ENCODE data around the gene SNAI3.

SNAI3 gene

GRCh38 chr16:88681709-88682451, 4.4 kb downstream of the SNAI3 start:
- Mint-ChIP-seq H3K4me1 (no peaks in the 10 kb centered on the region), H3K27ac (no peak overlapping the region), H3K27me3 (ENCODE audit: low read depth) (peaks cover 52% of the 10 kb centered on the region), H3K9me3 (no peaks in the 10 kb centered on the region), H3K4me3 (no peak overlapping the region), H3K36me3 (ENCODE audit: low read depth) (no peaks in the 10 kb centered on the region)
- TF ChIP-seq, protein P1, sequence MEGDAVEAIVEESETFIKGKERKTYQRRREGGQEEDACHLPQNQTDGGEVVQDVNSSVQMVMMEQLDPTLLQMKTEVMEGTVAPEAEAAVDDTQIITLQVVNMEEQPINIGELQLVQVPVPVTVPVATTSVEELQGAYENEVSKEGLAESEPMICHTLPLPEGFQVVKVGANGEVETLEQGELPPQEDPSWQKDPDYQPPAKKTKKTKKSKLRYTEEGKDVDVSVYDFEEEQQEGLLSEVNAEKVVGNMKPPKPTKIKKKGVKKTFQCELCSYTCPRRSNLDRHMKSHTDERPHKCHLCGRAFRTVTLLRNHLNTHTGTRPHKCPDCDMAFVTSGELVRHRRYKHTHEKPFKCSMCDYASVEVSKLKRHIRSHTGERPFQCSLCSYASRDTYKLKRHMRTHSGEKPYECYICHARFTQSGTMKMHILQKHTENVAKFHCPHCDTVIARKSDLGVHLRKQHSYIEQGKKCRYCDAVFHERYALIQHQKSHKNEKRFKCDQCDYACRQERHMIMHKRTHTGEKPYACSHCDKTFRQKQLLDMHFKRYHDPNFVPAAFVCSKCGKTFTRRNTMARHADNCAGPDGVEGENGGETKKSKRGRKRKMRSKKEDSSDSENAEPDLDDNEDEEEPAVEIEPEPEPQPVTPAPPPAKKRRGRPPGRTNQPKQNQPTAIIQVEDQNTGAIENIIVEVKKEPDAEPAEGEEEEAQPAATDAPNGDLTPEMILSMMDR (IDR thresholded peaks at IDR 0.05; ENCODE audit: unreplicated experiment in 3 of 3) = no peak

DNA sequence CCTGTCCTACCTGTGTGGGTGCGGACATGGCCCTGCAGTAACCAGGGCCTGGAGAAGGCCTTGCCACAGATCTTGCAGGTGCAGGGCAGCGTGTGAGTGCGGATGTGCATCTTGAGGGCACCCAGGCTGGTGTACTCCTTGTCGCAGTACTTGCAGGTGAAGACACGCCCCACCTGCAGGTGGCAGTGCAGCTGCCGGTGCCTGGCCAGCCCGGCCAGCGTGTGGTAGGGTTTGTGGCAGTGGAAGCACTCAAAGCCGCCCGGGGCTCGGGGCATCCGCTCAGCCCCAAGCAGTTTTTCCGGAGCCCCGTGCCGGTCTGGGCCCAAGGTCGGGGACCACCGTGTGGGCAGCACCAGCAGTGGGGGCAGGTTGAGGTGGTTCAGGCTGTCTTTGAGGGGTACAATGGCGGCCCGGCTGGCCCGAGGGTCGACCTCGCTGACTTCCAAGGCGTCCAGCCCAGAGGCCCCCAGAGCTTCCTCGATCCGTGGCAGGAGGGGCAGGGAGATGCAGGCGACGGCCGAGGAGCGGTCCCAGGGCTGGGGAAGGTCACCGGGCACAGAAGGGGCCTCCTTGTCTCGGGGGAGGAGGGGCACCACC, 5.1 kb downstream of the SNAI3 start:
- H3K27ac Mint-ChIP-seq = no peak overlapping the region
- TF ChIP-seq, protein P1 (IDR thresholded peaks at IDR 0.05; ENCODE audit: unreplicated experiment in 3 of 3) = no peak
- no peak overlapping the region for H3K4me3 Mint-ChIP-seq
- no peaks in the 10 kb centered on the region for H3K36me3 Mint-ChIP-seq (ENCODE audit: low read depth)
- peaks cover 47% of the 10 kb centered on the region for H3K27me3 Mint-ChIP-seq (ENCODE audit: low read depth)
- no peaks in the 10 kb centered on the region for H3K9me3 Mint-ChIP-seq
- no peaks in the 10 kb centered on the region for H3K4me1 Mint-ChIP-seq

DNA sequence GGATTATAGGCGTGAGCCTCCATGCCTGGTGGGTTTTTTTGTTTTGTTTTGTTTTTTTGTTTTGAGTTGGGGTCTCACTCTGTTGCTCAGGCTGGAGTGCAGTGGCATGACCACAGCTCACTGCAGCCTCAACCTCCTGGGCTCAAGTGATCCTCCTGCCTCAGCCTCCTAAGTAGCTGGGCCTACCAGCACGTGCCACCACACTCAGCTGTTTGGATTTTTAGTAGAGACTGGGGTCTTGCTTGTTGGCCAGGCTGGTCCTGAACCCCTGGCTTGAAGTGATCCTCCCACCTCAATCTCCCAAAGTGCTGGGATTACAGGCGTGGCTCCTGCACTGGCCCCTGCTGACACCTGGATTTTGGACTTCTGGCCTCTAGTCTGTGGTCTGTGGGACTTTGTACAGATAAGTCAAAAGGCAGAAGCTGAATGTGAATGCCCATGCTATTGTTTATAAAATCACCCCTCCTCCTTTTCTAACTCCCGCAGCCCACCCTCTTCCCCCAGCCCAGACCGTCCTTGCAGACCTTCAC, 5.7 kb downstream of the SNAI3 start:
- H3K27ac Mint-ChIP-seq = no peak overlapping the region
- no peaks in the 10 kb centered on the region for H3K9me3 Mint-ChIP-seq
- TF ChIP-seq, protein P1 (IDR thresholded peaks at IDR 0.05; ENCODE audit: unreplicated experiment in 3 of 3) = no peak
- H3K4me3 Mint-ChIP-seq = no peak overlapping the region
- H3K36me3 Mint-ChIP-seq (ENCODE audit: low read depth) = no peaks in the 10 kb centered on the region
- H3K4me1 Mint-ChIP-seq = no peaks in the 10 kb centered on the region
- peaks cover 42% of the 10 kb centered on the region for H3K27me3 Mint-ChIP-seq (ENCODE audit: low read depth)

GRCh38 chr16:88678224-88678979, 7.9 kb downstream of the SNAI3 start:
- TF ChIP-seq, protein P1 (IDR thresholded peaks at IDR 0.05; ENCODE audit: unreplicated experiment in 3 of 3) = no peak
- Mint-ChIP-seq H3K9me3 (no peaks in the 10 kb centered on the region), H3K27me3 (ENCODE audit: low read depth) (peaks cover 20% of the 10 kb centered on the region), H3K4me1 (peaks cover 13% of the 10 kb centered on the region), H3K4me3 (no peak overlapping the region), H3K27ac (no peak overlapping the region), H3K36me3 (ENCODE audit: low read depth) (no peaks in the 10 kb centered on the region)

DNA sequence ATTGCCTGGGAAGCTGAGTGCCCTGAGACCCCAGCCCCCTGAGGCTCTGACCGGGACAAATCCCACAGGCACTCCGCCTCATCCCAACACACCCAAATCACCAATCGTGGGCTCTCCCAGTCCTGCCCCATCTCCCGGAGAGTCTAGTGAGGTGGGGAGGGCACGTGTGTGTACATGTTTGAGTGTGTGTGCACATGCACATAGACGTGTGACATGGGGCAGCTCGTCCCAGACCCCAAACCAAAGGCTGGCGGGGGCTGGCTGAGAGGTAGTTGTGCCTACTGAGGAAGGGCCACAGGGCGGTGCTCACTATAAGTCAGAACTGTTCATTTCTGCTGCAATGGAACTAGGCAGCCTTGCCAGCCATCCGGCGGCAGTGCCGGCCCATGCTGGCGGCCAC, 8.6 kb downstream of the SNAI3 start:
- Mint-ChIP-seq H3K27me3 (ENCODE audit: low read depth) (peaks cover 15% of the 10 kb centered on the region), H3K9me3 (no peaks in the 10 kb centered on the region), H3K4me1 (peaks cover 13% of the 10 kb centered on the region), H3K27ac (no peak overlapping the region), H3K36me3 (ENCODE audit: low read depth) (no peaks in the 10 kb centered on the region), H3K4me3 (no peak overlapping the region)
- TF ChIP-seq, protein P1 (IDR thresholded peaks at IDR 0.05; ENCODE audit: unreplicated experiment in 3 of 3) = no peak
